Endothelial cell of umbilical vein (primary cell): ENCODE results near the gene SLC5A3. TPM values are rescaled to one million over a fixed set of nuclear protein-coding genes. Genes with fewer than 3 reads are reported as not detected.

Experiments used
- BruUV-seq: library from RNA; stranded (reverse); fragments of 400-500 nt; replicated peaks from 2 replicates; lab custom pipeline; 2021; lab: Mats Ljungman, UMichigan
- CTCF ChIA-PET: fragments of 300-600, 350-600 bp; sonication (Branson Sonifier 250); formaldehyde crosslinking; loops from one replicate; lab custom pipeline; 2021; ENCODE audit warnings: antibody characterized with exemption, inconsistent platforms; lab: Charles Lee
- POLR2A ChIA-PET: fragments of 300-600, 350-600 bp; sonication (Branson Sonifier 250); formaldehyde crosslinking; loops from one replicate; lab custom pipeline; 2021; ENCODE audit warnings: antibody characterized with exemption, inconsistent platforms; lab: Charles Lee
- DNase-seq: peaks from one replicate; pipeline ENCODE4 v3.0.0-alpha.2; 2011; ENCODE audit warnings: low read depth, low spot score
- FAIRE-seq: peaks from 2 replicates; lab custom pipeline; 2011; peaks lifted over from hg19 to GRCh38; lab: Jason Lieb, UNC
- H2AFZ ChIP-seq: 2 replicates; pipeline ENCODE4 v1.6.0; 2012; ENCODE audit warnings: low read depth, low read length, control low read depth, inconsistent platforms
- H3K27ac ChIP-seq: 2 replicates; pipeline ENCODE4 v1.5.1; 2011; ENCODE audit warnings: low read depth, mild to moderate bottlenecking, control low read depth, low read length, moderate library complexity; ENCODE audit not compliant: insufficient read depth
- H3K27me3 ChIP-seq, 2 experiments: 2 replicates each; pipeline versions ENCODE4 v1.6.0 to v1.6.1; 2011; ENCODE audit warnings: low read length in 2 of 2, mixed read lengths in 1 of 2; ENCODE audit not compliant: control insufficient read depth in 2 of 2, insufficient read depth in 2 of 2
- H3K36me3 ChIP-seq, 2 experiments: 2 replicates in 1 of 2; 3 replicates in 1 of 2; pipeline ENCODE4 v1.5.1; 2011; ENCODE audit warnings: low read length in 2 of 2, mild to moderate bottlenecking in 1 of 2, moderate library complexity in 1 of 2; ENCODE audit not compliant: control insufficient read depth in 2 of 2, insufficient read depth in 2 of 2; ENCODE audit errors: extremely low read depth in 1 of 2
- H3K4me1 ChIP-seq: 3 replicates; pipeline ENCODE4 v1.5.1; 2011; ENCODE audit warnings: mild to moderate bottlenecking, low read length; ENCODE audit not compliant: control insufficient read depth, insufficient read depth; ENCODE audit errors: extremely low read depth
- H3K4me2 ChIP-seq: 2 replicates; pipeline ENCODE4 v1.6.1; 2011; ENCODE audit warnings: low read length, control low read depth, mixed read lengths; ENCODE audit not compliant: insufficient read depth
- H3K4me3 ChIP-seq, 3 experiments: fragments of 200-600 bp in 1 of 3; sonication (generic), shearing (Covaris generic) in 1 of 3; replicated peaks in 1 of 3; 2 replicates each; pipeline ENCODE4 v1.5.1; 2011 to 2016; ENCODE audit warnings: control low read depth in 3 of 3, low read length in 3 of 3, mild to moderate bottlenecking in 2 of 3, inconsistent platforms in 1 of 3, low read depth in 1 of 3, moderate library complexity in 1 of 3; ENCODE audit not compliant: insufficient read depth in 1 of 3
- H3K79me2 ChIP-seq: 2 replicates; pipeline ENCODE4 v1.6.0; 2012; ENCODE audit warnings: low read length, inconsistent platforms; ENCODE audit not compliant: control insufficient read depth, insufficient read depth
- H3K9ac ChIP-seq: replicated peaks from 2 replicates; pipeline ENCODE3; 2011; ENCODE audit warnings: low read length, control low read depth; ENCODE audit not compliant: insufficient read depth; ENCODE audit errors: extremely low read depth
- H3K9me1 ChIP-seq: replicated peaks from 3 replicates; pipeline ENCODE4 v1.6.0; 2011; ENCODE audit warnings: mild to moderate bottlenecking, low read length; ENCODE audit not compliant: control insufficient read depth, insufficient read depth; ENCODE audit errors: extremely low read depth
- H3K9me3 ChIP-seq: replicated peaks from 2 replicates; pipeline ENCODE4 v1.5.1; 2012; ENCODE audit warnings: low read length, inconsistent platforms; ENCODE audit not compliant: control insufficient read depth, insufficient read depth
- H4K20me1 ChIP-seq: replicated peaks from 2 replicates; pipeline ENCODE3; 2011; ENCODE audit warnings: mild to moderate bottlenecking, low read length; ENCODE audit not compliant: control insufficient read depth, insufficient read depth; ENCODE audit errors: extremely low read depth
- EZH2 ChIP-seq: IDR thresholded peaks from 2 replicates; pipeline ENCODE4 v1.6.1; 2012; ENCODE audit warnings: borderline replicate concordance, low read depth, mild to moderate bottlenecking, moderate library complexity, low read length, inconsistent platforms; ENCODE audit not compliant: severe bottlenecking
- FOS ChIP-seq: IDR thresholded peaks from 2 replicates; pipeline ENCODE4 v1.6.1; 2011; ENCODE audit warnings: mild to moderate bottlenecking, low read length, moderate library complexity, borderline replicate concordance; ENCODE audit not compliant: insufficient read depth
- GATA2 ChIP-seq: IDR thresholded peaks from 2 replicates; pipeline ENCODE4 v1.7.0; 2011; ENCODE audit warnings: low read depth, mild to moderate bottlenecking, moderate library complexity, mixed read lengths, low read length; ENCODE audit not compliant: insufficient read length, insufficient read depth
- JUN ChIP-seq: IDR thresholded peaks from 2 replicates; pipeline ENCODE4 v1.6.1; 2011; ENCODE audit warnings: borderline replicate concordance, low read depth; ENCODE audit not compliant: insufficient read length, insufficient read depth
- MYC ChIP-seq: IDR thresholded peaks from one replicate; pipeline ENCODE4 v1.6.1; 2011; ENCODE audit warnings: mild to moderate bottlenecking, low read depth, low read length
- POLR2A ChIP-seq: IDR thresholded peaks from 2 replicates; pipeline ENCODE4 v1.6.1; 2012; ENCODE audit warnings: low read depth, mild to moderate bottlenecking, control low read depth, low read length
- POLR2AphosphoS5 ChIP-seq: IDR thresholded peaks from 2 replicates; pipeline ENCODE4 v1.6.1; 2012; ENCODE audit warnings: low read depth, mild to moderate bottlenecking, control low read depth, low read length, moderate library complexity; ENCODE audit not compliant: insufficient read depth
- dilution Hi-C: fragments of 300-500 bp; cut with MboI; formaldehyde crosslinking; loops from one replicate; pipeline ENCODE4 v1.15.0; 2019; ENCODE audit warnings: low sequenced_read_pairs; ENCODE audit not compliant: extremely low pct_ligation_motif_present
- intact Hi-C: fragments of 100-400 bp; cut with micrococcal nuclease; formaldehyde crosslinking; loops from one replicate; pipeline ENCODE4 v1.10.0; 2022
- polyA plus RNA-seq, 4 experiments: library from polyadenylated mRNA; depleted of rRNA in 3 of 4; stranded (reverse) in 3 of 4; unstranded in 1 of 4; fragments of >200 nt; gene quantifications; 2 replicates each; pipeline versions ENCODE4 v1.2.1 to v1.2.3, GENCODE V29; 2011 to 2012; ENCODE audit warnings: missing spikeins in 1 of 4
- total RNA-seq: library from RNA; stranded (reverse); gene quantifications from 2 replicates; pipeline ENCODE4 v1.2.3, GENCODE V29; 2021
- TF ChIP-seq, protein P1 (sequence below), 2 donors: IDR thresholded peaks; 1 replicate in 1 of 2; 2 replicates in 1 of 2; pipeline ENCODE4 v1.5.1; 2011; ENCODE audit warnings: low read length in 2 of 2, mild to moderate bottlenecking in 2 of 2, moderate library complexity in 2 of 2, control low read depth in 1 of 2, inconsistent platforms in 1 of 2, low read depth in 1 of 2; ENCODE audit not compliant: insufficient read depth in 1 of 2; ENCODE audit errors: extremely low read depth in 1 of 2
- TF ChIP-seq, protein P2 (sequence below): IDR thresholded peaks from 2 replicates; pipeline ENCODE4 v1.6.1; 2011; ENCODE audit not compliant: insufficient read depth, insufficient read length

SLC5A3 gene
- total and polyA plus RNA-seq, 2 donors (not counting 3 experiments of a cell fraction or from before 2014, with no cell fraction given): 1.6 to 8.0 TPM

- dilution Hi-C loops: no loop called here
- no peak for TF ChIP-seq JUN
- TF ChIP-seq, protein P1, sequence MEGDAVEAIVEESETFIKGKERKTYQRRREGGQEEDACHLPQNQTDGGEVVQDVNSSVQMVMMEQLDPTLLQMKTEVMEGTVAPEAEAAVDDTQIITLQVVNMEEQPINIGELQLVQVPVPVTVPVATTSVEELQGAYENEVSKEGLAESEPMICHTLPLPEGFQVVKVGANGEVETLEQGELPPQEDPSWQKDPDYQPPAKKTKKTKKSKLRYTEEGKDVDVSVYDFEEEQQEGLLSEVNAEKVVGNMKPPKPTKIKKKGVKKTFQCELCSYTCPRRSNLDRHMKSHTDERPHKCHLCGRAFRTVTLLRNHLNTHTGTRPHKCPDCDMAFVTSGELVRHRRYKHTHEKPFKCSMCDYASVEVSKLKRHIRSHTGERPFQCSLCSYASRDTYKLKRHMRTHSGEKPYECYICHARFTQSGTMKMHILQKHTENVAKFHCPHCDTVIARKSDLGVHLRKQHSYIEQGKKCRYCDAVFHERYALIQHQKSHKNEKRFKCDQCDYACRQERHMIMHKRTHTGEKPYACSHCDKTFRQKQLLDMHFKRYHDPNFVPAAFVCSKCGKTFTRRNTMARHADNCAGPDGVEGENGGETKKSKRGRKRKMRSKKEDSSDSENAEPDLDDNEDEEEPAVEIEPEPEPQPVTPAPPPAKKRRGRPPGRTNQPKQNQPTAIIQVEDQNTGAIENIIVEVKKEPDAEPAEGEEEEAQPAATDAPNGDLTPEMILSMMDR (IDR thresholded peaks at IDR 0.05; ENCODE audit: extremely low read depth in 1 of 2, insufficient read depth in 1 of 2, low read depth in 1 of 2, low read length in 2 of 2): no peak
- TF ChIP-seq MYC: no peak
- TF ChIP-seq POLR2A: no peak
- no peak for TF ChIP-seq POLR2AphosphoS5
- TF ChIP-seq EZH2: no peak
- TF ChIP-seq FOS: no peak
- no peak for TF ChIP-seq GATA2
- TF ChIP-seq, protein P2, sequence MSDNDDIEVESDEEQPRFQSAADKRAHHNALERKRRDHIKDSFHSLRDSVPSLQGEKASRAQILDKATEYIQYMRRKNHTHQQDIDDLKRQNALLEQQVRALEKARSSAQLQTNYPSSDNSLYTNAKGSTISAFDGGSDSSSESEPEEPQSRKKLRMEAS: no peak
- no peak for FAIRE-seq
- Histone ChIP-seq H3K27me3 (no peaks in the 10 kb centered on the region), H3K9me1 (no peaks in the 10 kb centered on the region), H3K79me2 (peaks cover 10% of the 10 kb centered on the region), H2AFZ (no peak overlapping the region), H3K9ac (no peak overlapping the region), H3K4me2 (no peak overlapping the region), H4K20me1 (no peaks in the 10 kb centered on the region), H3K36me3 (peaks cover 0 to 3% of the 10 kb centered on the region in 2 experiments), H3K4me1 (no peaks in the 10 kb centered on the region), H3K9me3 (no peaks in the 10 kb centered on the region), H3K4me3 (no peak overlapping the region), H3K27ac (no peak overlapping the region)
- intact Hi-C loops: no loop called here
- BruUV-seq: no TSS peak
- no peak for DNase-seq
- ChIA-PET CTCF (interaction anchor here (1.0 to 3.8 kb wide), 7 partner anchors 8 to 248 kb away, joined by 3 to 16 read pairs (median 4); no protein-coding TSS in a partner anchor), POLR2A (no interaction called here)
Observed at GRCh38 chr21:34100337-34100736, 27.0 kb downstream of the SLC5A3 start.
